BLaER1 treated with 17β-estradiol and CSF1 and Interleukin-3, amounts not matched to agents 10 nM and 100 nM (cell line): ENCODE data around the gene AMD1.

Source experiments
- H3K27ac ChIP-seq, 11 experiments: shearing (Covaris generic); formaldehyde crosslinking; 2 replicates each; pipeline ENCODE4 v1.8.1; 2022
- H3K27me3 ChIP-seq, 11 experiments: shearing (Covaris generic); formaldehyde crosslinking; 2 replicates each; pipeline ENCODE4 v1.8.1; 2022
- H3K36me3 ChIP-seq, 11 experiments: shearing (Covaris generic); formaldehyde crosslinking; 2 replicates each; pipeline ENCODE4 v1.8.1; 2022
- H3K4me1 ChIP-seq, 10 experiments: shearing (Covaris generic); formaldehyde crosslinking; 2 replicates each; pipeline ENCODE4 v1.8.1; 2022
- H3K4me2 ChIP-seq, 11 experiments: shearing (Covaris generic); formaldehyde crosslinking; 2 replicates each; pipeline ENCODE4 v1.8.1; 2022
- H3K4me3 ChIP-seq, 10 experiments: shearing (Covaris generic); formaldehyde crosslinking; 2 replicates each; pipeline ENCODE4 v1.8.1; 2022
- H3K9ac ChIP-seq, 11 experiments: shearing (Covaris generic); formaldehyde crosslinking; 2 replicates each; pipeline ENCODE4 v1.8.1; 2022
- H3K9me3 ChIP-seq, 11 experiments: shearing (Covaris generic); formaldehyde crosslinking; replicated peaks in 1 of 11; 2 replicates each; pipeline ENCODE4 v1.8.1; 2022
- H4K20me1 ChIP-seq, 11 experiments: shearing (Covaris generic); formaldehyde crosslinking; 2 replicates each; pipeline ENCODE4 v1.8.1; 2022
- Cebpa-rat ChIP-seq, 11 experiments: shearing (Covaris generic); IDR thresholded peaks; 2 replicates each; pipeline ENCODE4 v1.8.1; 2022

The AMD1 gene

GRCh38 chr6:110938171-110938570 is 63.6 kb downstream of the AMD1 start:
- H3K9ac ChIP-seq: no peak overlapping the region
- no peak overlapping the region for H3K27ac ChIP-seq
- no peaks in the 10 kb centered on the region for H3K27me3 ChIP-seq

GRCh38 chr6:110939429-110940200 is 65.0 kb downstream of the AMD1 start:
- H3K27ac ChIP-seq: no peak overlapping the region
- no peaks in the 10 kb centered on the region for H3K36me3 ChIP-seq
- H3K27me3 ChIP-seq: no peaks in the 10 kb centered on the region
- H3K9me3 ChIP-seq: no peaks in the 10 kb centered on the region; a peak in 1 of 22 replicates
- no peak for TF ChIP-seq Cebpa-rat (IDR thresholded peaks at IDR 0.05)
- H3K4me2 ChIP-seq: no peak overlapping the region
- H3K9ac ChIP-seq: no peak overlapping the region
- peaks cover 0 to 16% (median 0%) of the 10 kb centered on the region in 10 experiments; a peak in 9 of 20 replicates for H3K4me1 ChIP-seq
- H4K20me1 ChIP-seq: no peaks in the 10 kb centered on the region
- no peak overlapping the region for H3K4me3 ChIP-seq

More at GRCh38 chr6:110938171-110938570, 63.6 kb downstream of the AMD1 start:
- no peaks in the 10 kb centered on the region; a peak in 1 of 22 replicates for H3K9me3 ChIP-seq
- H4K20me1 ChIP-seq: no peaks in the 10 kb centered on the region
- H3K4me2 ChIP-seq: no peak overlapping the region
- peaks cover 0 to 22% (median 0%) of the 10 kb centered on the region in 10 experiments; a peak in 8 of 20 replicates for H3K4me1 ChIP-seq
- H3K4me3 ChIP-seq: no peak overlapping the region
- no peak for TF ChIP-seq Cebpa-rat (IDR thresholded peaks at IDR 0.05)
- H3K36me3 ChIP-seq: no peaks in the 10 kb centered on the region

- Histone ChIP-seq H3K4me1 (peaks cover 0 to 21% (median 3%) of the 10 kb centered on the region in 10 experiments; a peak in 9 of 20 replicates), H3K9ac (peak overlapping the region in 3 of 11 experiments; percentile 29 to 63 (median 43); a peak in 3 of 22 replicates), H3K27me3 (no peaks in the 10 kb centered on the region), H3K4me2 (peak overlapping the region in 5 of 11 experiments; percentile 11 to 71 (median 60); a peak in 8 of 22 replicates), H3K36me3 (no peaks in the 10 kb centered on the region), H3K4me3 (no peak overlapping the region), H4K20me1 (no peaks in the 10 kb centered on the region), H3K27ac (peak overlapping the region in 4 of 11 experiments; percentile 9 to 84 (median 68); a peak in 8 of 22 replicates), H3K9me3 (no peaks in the 10 kb centered on the region)
- TF ChIP-seq Cebpa-rat (IDR thresholded peaks at IDR 0.05): no peak
These were observed 70.1 kb downstream of the AMD1 start for GRCh38 chr6:110944681-110945151.
